GM18867 (cell line): ENCODE data around the gene PACRG.

ENCODE experiments used
- ATAC-seq: cut with Tn5 transposase; IDR thresholded peaks from one replicate; pipeline ENCODE4 v1.9.1; 2021; ENCODE audit warnings: mild to moderate bottlenecking, moderate library complexity; ENCODE audit not compliant: unreplicated experiment

PACRG gene

GRCh38 chr6:163126741-163127140 lies 399.0 kb downstream of the PACRG start:
- no peak for ATAC-seq

DNA sequence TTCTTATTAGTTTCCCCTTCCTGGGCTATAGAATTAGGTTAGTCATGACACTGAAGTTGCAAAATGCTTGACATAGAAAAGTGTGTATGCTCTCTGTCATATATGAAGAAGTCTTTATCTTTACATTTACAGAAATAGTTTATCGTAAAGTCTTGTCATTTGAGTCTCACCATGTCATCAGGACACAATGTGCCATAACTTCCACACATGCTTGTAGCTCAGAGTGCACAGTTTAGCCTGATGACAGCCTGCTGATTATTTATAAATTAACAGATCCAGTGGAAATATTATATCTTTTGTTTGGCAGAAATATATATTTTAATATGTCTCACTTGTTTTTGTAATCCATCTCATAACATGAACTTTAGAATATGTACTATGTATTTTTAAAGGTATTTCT lies 399.8 kb downstream of the PACRG start:
- no peak for ATAC-seq

- no peak for ATAC-seq
Measured at GRCh38 chr6:163128324-163128723, 400.6 kb downstream of the PACRG start.

DNA sequence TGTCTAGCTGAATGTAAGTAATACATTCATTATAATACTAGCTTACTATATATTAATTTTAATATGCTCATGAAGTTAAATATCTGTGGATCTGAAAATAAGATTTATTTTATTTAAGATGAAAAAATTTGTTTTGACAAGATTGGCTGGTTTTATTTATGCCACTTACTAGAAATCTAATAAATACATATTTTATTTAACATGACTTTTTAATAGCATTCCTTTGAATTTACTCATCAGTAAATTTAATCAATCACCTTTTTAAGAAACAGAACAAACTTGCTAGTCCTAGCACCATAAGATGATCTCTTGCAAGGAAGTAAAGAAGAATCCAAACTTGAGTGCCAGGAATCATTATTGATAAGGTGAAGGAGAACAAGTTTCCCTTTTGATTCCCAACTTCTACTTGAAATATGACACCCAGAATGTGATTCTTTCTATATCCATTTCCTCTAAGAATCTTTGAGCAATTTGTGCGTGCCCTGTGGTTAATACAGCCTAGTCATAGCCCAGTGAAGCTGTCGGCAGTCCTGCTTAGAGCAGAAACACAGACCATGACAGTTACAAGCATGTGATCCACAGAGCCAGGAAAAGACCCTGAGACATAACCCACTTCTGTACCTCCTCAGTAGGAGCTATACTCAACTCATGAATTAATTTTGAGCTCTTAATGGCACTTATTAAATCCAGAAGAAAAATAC lies 404.4 kb downstream of the PACRG start:
- no peak for ATAC-seq

DNA sequence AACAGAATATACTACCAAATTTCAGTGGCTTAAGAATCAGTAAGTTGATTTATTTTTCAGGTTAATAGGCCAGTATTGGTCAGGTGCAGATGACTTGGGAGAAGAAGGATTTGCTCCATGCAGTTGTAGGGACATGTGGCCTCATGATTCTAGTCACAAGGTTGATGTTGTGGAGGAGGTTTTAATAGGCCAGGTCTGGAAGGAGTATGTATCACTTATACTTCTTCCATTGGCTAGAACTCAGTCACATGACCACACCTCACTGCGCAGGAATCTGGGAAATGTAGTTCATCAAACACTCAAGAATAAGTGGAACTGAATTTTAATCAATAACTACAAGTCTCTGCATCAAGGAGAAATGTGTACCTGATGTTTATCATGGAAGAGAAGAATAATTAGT lies 405.2 kb downstream of the PACRG start:
- ATAC-seq: no peak

- ATAC-seq: no peak
Measured at GRCh38 chr6:163133691-163134090, 405.9 kb downstream of the PACRG start.

- no peak for ATAC-seq
Measured at GRCh38 chr6:163136681-163137397, 409.1 kb downstream of the PACRG start.

DNA sequence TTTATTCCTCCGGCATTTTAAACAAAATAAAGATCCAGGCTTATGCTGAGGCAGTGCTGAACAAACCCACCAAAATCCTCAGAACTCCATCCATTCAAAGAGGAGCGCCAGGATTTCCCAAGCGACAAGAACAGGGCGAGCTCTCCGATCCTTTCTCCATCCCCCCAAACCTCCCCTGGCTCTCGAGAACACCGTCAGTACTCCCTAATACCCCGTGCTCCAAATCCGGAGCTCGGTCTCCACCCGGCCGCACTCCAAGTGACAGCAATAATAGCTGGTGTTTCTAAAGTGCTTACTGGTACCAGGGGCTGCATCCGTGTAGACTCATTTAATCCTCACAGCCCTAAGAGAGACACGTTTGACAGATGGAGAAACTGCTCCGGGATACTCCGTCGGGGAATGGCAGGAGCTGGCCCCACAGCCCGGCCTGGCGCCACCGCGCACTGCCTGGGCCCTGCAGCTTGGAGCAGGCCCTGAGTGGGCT lies 409.7 kb downstream of the PACRG start:
- no peak for ATAC-seq

DNA sequence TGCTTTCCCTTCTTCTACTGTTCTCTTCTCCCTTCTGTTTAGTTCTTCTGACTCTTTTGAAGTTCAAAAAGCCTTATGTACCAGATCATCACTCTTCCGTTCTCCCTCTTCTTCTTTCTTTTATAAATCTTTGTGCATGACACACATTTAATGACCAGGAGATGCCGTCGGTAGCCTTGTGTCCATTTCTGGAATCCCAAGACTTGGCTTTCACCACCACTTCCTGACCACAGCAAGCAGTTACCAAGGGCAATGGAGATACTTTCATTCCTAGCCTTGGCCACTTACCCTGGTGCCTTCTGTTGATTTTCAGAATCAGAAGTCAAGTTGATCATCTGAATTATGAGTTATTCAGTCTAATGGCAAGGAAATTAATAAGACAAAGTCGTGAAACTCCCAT lies 418.3 kb downstream of the PACRG start:
- no peak for ATAC-seq

DNA sequence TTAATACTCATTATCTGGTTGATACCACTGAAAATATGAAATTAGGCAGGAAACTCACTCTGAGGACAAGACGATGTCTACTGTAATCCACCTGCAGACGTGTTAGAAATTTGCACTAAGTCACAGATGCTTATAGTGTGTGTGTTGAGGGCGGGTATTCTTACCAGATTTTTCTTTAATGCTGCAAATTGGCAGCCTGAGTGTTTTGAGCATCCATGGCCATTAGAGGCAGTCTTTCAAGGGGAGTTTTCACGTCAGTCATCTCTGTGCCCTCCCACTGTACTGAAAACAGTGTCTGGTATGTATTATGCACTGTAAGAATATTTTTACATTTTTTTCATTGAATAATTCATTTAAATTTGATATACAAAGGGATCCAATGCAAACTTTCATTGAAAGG lies 420.2 kb downstream of the PACRG start:
- no peak for ATAC-seq

DNA sequence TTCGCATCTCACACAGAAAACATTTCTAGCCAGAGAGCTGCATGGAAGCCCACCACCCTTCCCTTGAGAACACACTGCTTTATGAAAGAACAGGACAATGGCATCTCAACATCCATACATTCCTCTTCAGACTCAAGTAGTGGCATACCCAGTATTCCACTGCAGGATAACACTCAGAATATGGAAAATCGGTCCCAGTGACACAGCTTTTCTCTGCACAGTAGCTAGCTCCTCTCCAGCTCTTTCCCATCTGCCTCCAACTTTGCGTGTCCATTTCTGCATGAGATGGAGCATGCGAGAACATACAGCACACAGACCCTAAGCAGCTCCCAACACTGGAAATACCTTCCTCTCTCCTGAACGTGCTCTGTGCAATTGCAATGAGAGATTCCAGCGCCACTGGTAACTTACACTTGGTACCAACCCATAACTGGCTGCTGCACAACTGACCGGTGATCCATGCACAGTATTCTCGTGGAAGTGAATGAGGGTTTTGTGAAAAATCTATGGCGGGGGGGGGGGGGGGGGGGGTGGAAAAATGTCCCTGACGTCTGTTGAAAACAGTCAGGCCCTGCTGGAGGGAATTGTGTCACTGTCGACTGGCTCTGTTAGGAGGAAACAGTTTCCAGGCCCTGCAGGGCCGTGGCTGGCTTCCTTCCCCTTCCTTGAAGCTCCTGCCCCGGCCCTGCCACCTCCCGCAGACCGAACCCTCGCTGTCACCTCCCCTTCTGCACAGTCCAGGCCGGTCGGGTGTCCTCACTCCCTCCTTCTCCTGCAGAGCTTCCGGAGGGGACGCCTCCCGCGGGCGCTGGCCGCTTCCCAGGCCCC lies 420.9 kb downstream of the PACRG start:
- ATAC-seq: no peak

DNA sequence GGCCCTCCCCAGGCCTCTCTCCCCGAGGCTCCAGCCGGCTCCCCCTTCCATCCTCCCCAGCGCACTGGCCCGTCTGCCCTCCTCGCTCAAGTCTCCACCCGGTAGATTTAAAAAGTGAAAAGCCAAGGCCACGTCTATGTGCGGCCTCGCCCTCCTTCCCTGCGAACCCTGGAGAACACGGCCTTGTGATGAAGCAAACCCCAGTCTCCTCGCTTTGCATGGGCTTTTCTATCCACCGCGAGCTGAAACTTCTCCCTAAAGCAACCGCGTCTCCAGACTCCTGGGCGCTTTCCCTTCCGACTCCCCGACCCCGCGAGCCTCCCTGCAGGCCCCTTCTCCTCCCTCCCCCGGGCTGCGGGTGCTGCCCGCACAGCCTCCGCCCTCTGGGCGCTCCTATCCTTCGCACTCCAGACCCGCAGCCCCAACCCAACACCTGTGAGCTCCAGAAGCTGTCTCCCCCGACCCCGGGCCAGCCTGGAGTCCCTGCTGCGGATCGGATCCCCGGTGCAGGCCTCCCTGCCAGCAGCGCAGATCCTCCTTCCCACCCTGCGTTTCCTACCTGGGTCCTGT lies 421.6 kb downstream of the PACRG start:
- no peak for ATAC-seq

- no peak for ATAC-seq
Measured at GRCh38 chr6:163151212-163151611, 423.4 kb downstream of the PACRG start.

DNA sequence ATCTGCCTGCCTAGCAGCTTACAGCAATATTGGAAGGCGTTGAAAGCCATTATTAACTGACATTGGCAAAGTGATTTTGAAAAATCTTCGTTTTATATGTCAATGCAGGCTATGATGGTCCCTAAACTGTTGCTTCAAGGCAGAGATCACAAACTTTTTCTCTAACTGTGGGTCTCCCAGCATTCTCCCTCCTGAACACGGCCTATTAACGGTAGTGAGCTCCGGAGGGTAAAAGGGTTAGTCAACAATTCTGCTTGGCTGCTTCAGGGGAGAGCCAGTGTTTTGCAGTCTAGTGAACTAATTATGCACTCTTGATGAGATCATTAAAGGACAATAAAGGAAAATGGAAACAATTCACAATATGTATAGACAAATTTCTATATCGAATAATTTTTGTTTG lies 424.9 kb downstream of the PACRG start:
- no peak for ATAC-seq

DNA sequence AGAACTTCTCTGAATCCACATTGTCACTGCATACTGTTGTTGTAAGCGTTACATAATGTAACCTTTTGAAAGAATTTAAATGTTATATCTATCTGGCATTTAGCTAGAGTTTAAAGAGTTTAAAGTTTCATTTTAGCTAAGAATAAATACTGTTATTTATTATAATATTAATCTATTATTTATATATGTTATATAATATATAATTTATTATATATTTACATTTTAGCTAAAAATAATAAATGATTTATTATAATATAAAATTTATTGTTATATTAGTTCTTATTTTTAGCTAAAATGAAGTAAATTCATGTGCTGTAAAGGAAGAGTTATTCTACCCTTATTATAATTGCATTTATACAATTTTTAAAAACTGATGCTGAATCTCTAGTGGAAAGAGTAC lies 431.3 kb downstream of the PACRG start:
- no peak for ATAC-seq

- ATAC-seq: no peak
Measured at GRCh38 chr6:163159689-163160088, 431.9 kb downstream of the PACRG start.

- ATAC-seq: no peak
Measured at GRCh38 chr6:163162007-163162873, 434.5 kb downstream of the PACRG start.

DNA sequence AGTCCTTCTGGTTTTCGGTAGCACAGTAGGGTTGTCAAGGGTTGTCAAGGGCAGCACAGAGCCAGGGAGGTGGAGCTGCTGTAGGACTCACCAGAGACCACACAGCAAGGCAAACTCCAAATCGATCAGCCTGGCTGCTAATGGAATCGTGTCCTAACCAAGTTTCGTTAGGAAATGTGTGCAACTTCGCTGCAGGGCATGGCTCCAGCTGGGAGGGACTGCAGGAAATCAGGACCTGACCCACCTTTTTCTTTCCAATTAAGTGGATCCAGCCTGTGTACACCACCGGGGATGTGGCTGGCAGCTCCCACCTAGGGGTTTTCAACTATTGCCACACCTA lies 435.1 kb downstream of the PACRG start:
- ATAC-seq: no peak

- ATAC-seq: no peak
Measured at GRCh38 chr6:163164175-163164900, 436.6 kb downstream of the PACRG start.
